Measurements from ENCODE around the gene IGSF10. TPM values are rescaled to one million over a fixed set of nuclear protein-coding genes. Genes with fewer than 3 reads are reported as not detected.
"Not testable (repeated sequence)": the region's sequence is repeated elsewhere in the genome, so short reads cannot be mapped to it uniquely, and the experiment has no call there.

Gene IGSF10
- total and polyA plus RNA-seq, 2 of the 8 experiments (the other 6 are each of a cell fraction or from before 2014, with no cell fraction given) = 0.59 to 0.95 TPM

GRCh38 chr3:151487833-151488232 lies 27.0 kb upstream of the IGSF10 start:
- H3K9ac ChIP-seq (replicated peaks in 1 of 4; ENCODE audit: extremely low read depth in 1 of 4, low read depth in 3 of 4, low read length in 3 of 4); H4K8ac ChIP-seq (ENCODE audit: extremely low read depth, insufficient read depth, low read length); H3K4me2 ChIP-seq (ENCODE audit: insufficient read depth in 1 of 2, low read depth in 2 of 2, low read length in 2 of 2); H3K4me1 ChIP-seq (replicated peaks in 1 of 4; ENCODE audit: control insufficient read depth in 3 of 4, insufficient read depth in 4 of 4, low read length in 3 of 4); H3K36me3 ChIP-seq (ENCODE audit: control insufficient read depth in 2 of 4, insufficient read depth in 4 of 4, low read length in 3 of 4); H2BK120ac ChIP-seq (replicated peaks; ENCODE audit: low read depth, low read length); H4K20me1 ChIP-seq (replicated peaks in 1 of 2; ENCODE audit: control insufficient read depth in 1 of 2, insufficient read depth in 2 of 2, low read length in 2 of 2); H4K91ac ChIP-seq (replicated peaks; ENCODE audit: insufficient read length, low read length); DNase-seq (ENCODE audit: low read depth in 1 of 2, low spot score in 2 of 2); H2AFZ ChIP-seq (ENCODE audit: low read length); H3K14ac ChIP-seq (ENCODE audit: insufficient read length); H2BK5ac ChIP-seq (ENCODE audit: low read depth, low read length); H3K79me2 ChIP-seq (ENCODE audit: control insufficient read depth in 1 of 2, insufficient read depth in 2 of 2, low read length in 2 of 2); H3K23ac ChIP-seq (ENCODE audit: insufficient read length); H3K4me3 ChIP-seq (ENCODE audit: extremely low read depth in 1 of 4, insufficient read depth in 2 of 4, low read depth in 3 of 4, low read length in 4 of 4); H3K56ac ChIP-seq (replicated peaks; ENCODE audit: insufficient read length, low read depth, low read length); H3K79me1 ChIP-seq (ENCODE audit: low read depth, low read length); H3K9me3 ChIP-seq (ENCODE audit: insufficient read depth in 2 of 2, low read depth in 1 of 2, low read length in 1 of 2); H4K5ac ChIP-seq (ENCODE audit: insufficient read length, low read depth, low read length); H2BK15ac ChIP-seq (ENCODE audit: low read length); H2BK12ac ChIP-seq (ENCODE audit: low read depth, low read length); H3K23me2 ChIP-seq (ENCODE audit: low read depth, low read length); H3K27ac ChIP-seq (ENCODE audit: low read depth, low read length); POLR2A ChIA-PET (ENCODE audit: partially characterized antibody); H2AK5ac ChIP-seq (ENCODE audit: low read depth, low read length); H3K4ac ChIP-seq (replicated peaks; ENCODE audit: insufficient read length, low read depth, low read length); FAIRE-seq; H3K18ac ChIP-seq (ENCODE audit: extremely low read depth, low read length); H3K27me3 ChIP-seq (replicated peaks in 1 of 4; ENCODE audit: control insufficient read depth in 3 of 4, extremely low read depth in 1 of 4, insufficient read depth in 3 of 4, low read length in 3 of 4); H2BK20ac ChIP-seq (ENCODE audit: low read length): not testable (repeated sequence)
- CTCF ChIA-PET (ENCODE audit: partially characterized antibody) = interaction anchor here (1.0 kb wide), 1 partner anchor 354 kb away, joined by 3 read pairs; no protein-coding TSS in a partner anchor
